ENCODE data around the gene SSRP1.

DNA sequence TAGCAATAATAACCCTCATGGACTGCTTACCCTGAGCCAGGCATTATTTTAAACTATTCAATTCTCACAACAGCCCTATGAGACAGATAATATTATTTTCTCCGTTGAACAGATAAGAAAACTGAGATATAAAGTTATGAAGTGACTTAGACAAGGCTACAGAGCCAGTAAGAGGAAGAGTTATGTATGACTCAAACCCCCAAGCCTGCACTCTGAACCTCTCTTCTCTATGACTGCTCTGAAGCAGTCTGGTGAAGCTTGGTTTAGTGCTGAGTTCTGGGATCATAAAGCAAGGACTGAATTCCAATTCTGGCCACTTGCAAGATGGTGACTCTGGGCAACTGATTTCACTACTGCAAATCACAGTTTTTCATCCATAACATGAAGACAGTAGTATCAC is 45.4 kb downstream of the SSRP1 start:
- no peak for TF ChIP-seq CTCF (conservative IDR thresholded peaks at IDR 0.05; ENCODE audit: low read depth in 2 of 2)
- no peak for TF ChIP-seq POLR2AphosphoS5 (IDR thresholded peaks at IDR 0.05; ENCODE audit: low read depth)
- no peak for TF ChIP-seq EZH2 (IDR thresholded peaks at IDR 0.05; ENCODE audit: low read depth, unreplicated experiment)
- no peak for TF ChIP-seq ETS1 (IDR thresholded peaks at IDR 0.05)
- TF ChIP-seq REST (IDR thresholded peaks at IDR 0.05; ENCODE audit: unreplicated experiment) = no peak
